GM13976 (cell line): ENCODE data around the gene C20orf144.

Experiments
- DNase-seq: peaks from one replicate; pipeline ENCODE4 v3.0.0; 2012; ENCODE audit warnings: low spot score
- CTCF ChIP-seq: IDR thresholded peaks from 2 replicates; pipeline ENCODE4 v1.5.1; 2012; ENCODE audit warnings: borderline replicate concordance, mild to moderate bottlenecking; ENCODE audit not compliant: insufficient read depth; ENCODE audit errors: extremely low read depth, missing control alignments, control extremely low read depth
- in situ Hi-C: fragments of 300-500 bp; cut with MboI; formaldehyde crosslinking; loops from one replicate; pipeline ENCODE4 v1.12.0; 2022; ENCODE audit warnings: low sequenced_read_pairs, mixed read lengths, inconsistent platforms; ENCODE audit not compliant: unreplicated experiment

C20orf144 gene

GRCh38 chr20:33703498-33704137, 41.5 kb downstream of the C20orf144 start:
- in situ Hi-C loops: no loop called here
- TF ChIP-seq CTCF: no peak
- DNase-seq: no peak

DNA sequence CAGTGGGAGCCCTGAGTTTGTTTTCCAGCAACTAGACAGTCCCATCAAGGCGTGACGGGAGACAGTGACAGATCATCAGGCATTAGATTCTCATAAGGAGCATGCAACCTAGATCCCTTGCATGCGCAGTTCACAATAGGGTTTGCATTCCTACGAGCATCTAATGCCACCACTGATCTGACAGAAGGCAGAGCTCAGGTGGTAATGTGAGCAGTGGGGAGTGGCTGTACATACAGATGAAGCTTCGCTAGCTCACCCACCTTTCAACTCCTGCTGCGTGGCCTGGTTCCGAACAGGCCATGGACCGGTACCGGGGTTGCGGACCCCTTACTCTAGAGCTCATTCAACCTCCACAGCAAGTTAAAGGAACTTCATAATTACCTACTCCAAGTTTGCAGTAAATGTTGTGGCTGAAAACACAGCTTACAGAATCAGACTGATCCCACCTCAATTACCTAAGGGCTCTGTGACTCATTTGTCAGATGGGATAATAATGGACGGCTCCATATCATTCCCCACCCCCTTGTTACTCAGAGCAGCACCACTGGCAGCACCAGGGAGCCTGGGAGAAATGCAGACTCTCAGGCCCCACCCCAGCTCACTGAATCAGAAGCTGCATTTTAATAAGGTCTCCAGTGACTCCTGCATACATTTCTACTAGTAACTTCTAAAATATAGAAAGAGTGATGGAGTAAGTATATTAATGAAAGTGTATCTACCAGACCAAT, 42.2 kb downstream of the C20orf144 start:
- DNase-seq: no peak

GRCh38 chr20:33707668-33708067, 45.5 kb downstream of the C20orf144 start:
- no peak for DNase-seq
- no peak for TF ChIP-seq CTCF
- in situ Hi-C loops: no loop called here

More for the DNA sequence above, 42.2 kb downstream of the C20orf144 start:
- in situ Hi-C loops: no loop called here
- no peak for TF ChIP-seq CTCF

DNA sequence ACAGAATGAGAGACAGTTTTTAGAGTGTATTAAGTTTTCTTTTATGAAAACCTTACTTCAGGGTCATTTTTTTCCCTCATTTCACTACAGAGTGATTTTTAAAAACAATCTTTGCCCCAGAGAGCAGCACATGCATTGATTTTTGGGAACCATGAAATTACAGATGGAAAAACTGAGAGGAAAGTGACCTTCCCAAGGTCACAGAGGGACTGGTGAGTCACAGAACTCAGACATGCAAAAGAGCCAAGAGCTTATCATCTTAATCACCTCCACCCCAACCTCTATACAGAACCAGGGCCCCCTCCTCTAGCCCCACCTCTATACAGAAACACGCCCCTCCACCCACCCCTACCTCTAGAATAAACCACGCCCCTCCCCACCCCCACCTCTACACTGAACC, 47.3 kb downstream of the C20orf144 start:
- in situ Hi-C loops: no loop called here
- no peak for DNase-seq
- TF ChIP-seq CTCF: no peak

- DNase-seq: no peak
- no peak for TF ChIP-seq CTCF
- in situ Hi-C loops: no loop called here
Observed at GRCh38 chr20:33709905-33710541, 47.9 kb downstream of the C20orf144 start.

- DNase-seq: no peak
- in situ Hi-C loops: no loop called here
- no peak for TF ChIP-seq CTCF
Observed at GRCh38 chr20:33710681-33711445, 48.7 kb downstream of the C20orf144 start.
